Lung (tissue), 12 donors: ENCODE measurements around the gene MUC5B. TPM values are rescaled to one million over a fixed set of nuclear protein-coding genes. Genes with fewer than 3 reads are reported as not detected.

Experiments used
- ATAC-seq: fragments of 200-7000 bp; cut with Tn5 transposase; one replicate; pipeline ENCODE4 v1.9.1; 2020; ENCODE audit warnings: moderate number of reproducible peaks; ENCODE audit not compliant: insufficient read depth, low FRiP score
- DNase-seq, 3 donors: peaks; one replicate each; pipeline ENCODE4 v3.0.0-alpha.2; 2013 to 2017
- H3K27ac ChIP-seq, 2 donors: one replicate each; pipeline ENCODE4 v1.5.1; 2013; ENCODE audit warnings: mild to moderate bottlenecking in 2 of 2, moderate library complexity in 2 of 2, control low read depth in 1 of 2, inconsistent platforms in 1 of 2, low read depth in 1 of 2, low read length in 1 of 2
- H3K27me3 ChIP-seq, 3 donors: one replicate each; pipeline ENCODE4 v1.5.1; 2013; ENCODE audit warnings: low read length in 2 of 3; ENCODE audit not compliant: control insufficient read depth in 3 of 3, insufficient read depth in 3 of 3
- H3K36me3 ChIP-seq, 4 donors: one replicate each; pipeline ENCODE4 v1.5.1; 2013; ENCODE audit warnings: low read length in 4 of 4, mild to moderate bottlenecking in 1 of 4, moderate library complexity in 1 of 4; ENCODE audit not compliant: control insufficient read depth in 4 of 4, insufficient read depth in 4 of 4
- H3K4me1 ChIP-seq, 5 donors: one replicate each; pipeline ENCODE4 v1.5.1; 2013; ENCODE audit warnings: low read length in 5 of 5, mild to moderate bottlenecking in 2 of 5, moderate library complexity in 1 of 5; ENCODE audit not compliant: control insufficient read depth in 5 of 5, insufficient read depth in 5 of 5
- H3K4me3 ChIP-seq: one replicate; pipeline ENCODE4 v1.5.1; 2013; ENCODE audit warnings: mild to moderate bottlenecking, control low read depth, moderate library complexity
- H3K9ac ChIP-seq, 2 donors: one replicate each; pipeline ENCODE4 v1.5.1; 2013; ENCODE audit warnings: low read length in 2 of 2, control low read depth in 1 of 2; ENCODE audit not compliant: insufficient read depth in 1 of 2
- H3K9me3 ChIP-seq, 4 donors: one replicate each; pipeline ENCODE4 v1.5.1; 2013; ENCODE audit warnings: low read length in 3 of 4, mild to moderate bottlenecking in 1 of 4, moderate library complexity in 1 of 4; ENCODE audit not compliant: control insufficient read depth in 4 of 4, insufficient read depth in 3 of 4
- CTCF ChIP-seq: IDR thresholded peaks from 2 replicates; pipeline ENCODE4 v1.5.1; 2012; ENCODE audit warnings: mild to moderate bottlenecking; ENCODE audit errors: control extremely low read depth, extremely low read depth
- WGBS, 2 donors: extraction: QIAGEN DNeasy Blood & Tissue Kit; methylation state at CpG; one replicate each; pipeline ENCODE4 v1.1.7; 2013; 5-methylcytosine and 5-hydroxymethylcytosine counted together
- polyA plus RNA-seq, 2 donors: library from polyadenylated mRNA; stranded (reverse); fragments of 200-250 nt; gene quantifications; one replicate each; pipeline ENCODE4 v1.2.1, GENCODE V29; 2013
- total RNA-seq, 2 donors: library from RNA; depleted of rRNA in 1 of 2; stranded (reverse); fragments of >200 nt in 1 of 2; gene quantifications; one replicate each; pipeline ENCODE4 v1.2.1, GENCODE V29; 2014 to 2021
- donor health status: control.
- donor health status: control.
- donor health status: Bipolar disorder and iron deficiency.
- donor health status: healthy.
- donor health status: DM: yes; HTN: yes; CAD: no.

MUC5B gene
- total and polyA plus RNA-seq, 4 donors = 5.6 to 181 (median 28.2) TPM

DNA sequence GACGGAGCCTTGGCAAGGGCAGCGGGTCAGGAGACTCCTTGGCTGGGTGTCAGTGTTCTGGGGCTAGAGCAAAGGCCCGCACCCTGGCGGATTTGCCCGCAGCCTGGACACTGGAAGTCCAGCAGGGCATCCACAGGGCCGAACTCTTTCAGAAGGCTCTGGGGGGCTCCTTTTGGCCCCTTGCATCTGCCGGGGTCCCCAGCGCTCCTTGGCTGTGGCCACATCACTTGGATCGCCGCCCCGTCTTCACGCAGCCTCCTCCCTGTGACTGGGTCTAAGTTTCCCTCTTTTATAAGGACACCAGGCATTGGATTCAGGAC is 45.1 kb upstream of the MUC5B start:
- ATAC-seq = no peak
- TF ChIP-seq CTCF = no peak
- H3K27ac ChIP-seq = no peak overlapping the region
- H3K9ac ChIP-seq = no peak overlapping the region
- no peak for DNase-seq
- no peaks in the 10 kb centered on the region for H3K4me1 ChIP-seq
- no peaks in the 10 kb centered on the region for H3K9me3 ChIP-seq
- WGBS, 2 donors = 86 to 89% methylated on average over 12 of the region's 12 CpGs
- H3K36me3 ChIP-seq = no peaks in the 10 kb centered on the region
- no peaks in the 10 kb centered on the region for H3K27me3 ChIP-seq
- no peak overlapping the region for H3K4me3 ChIP-seq

DNA sequence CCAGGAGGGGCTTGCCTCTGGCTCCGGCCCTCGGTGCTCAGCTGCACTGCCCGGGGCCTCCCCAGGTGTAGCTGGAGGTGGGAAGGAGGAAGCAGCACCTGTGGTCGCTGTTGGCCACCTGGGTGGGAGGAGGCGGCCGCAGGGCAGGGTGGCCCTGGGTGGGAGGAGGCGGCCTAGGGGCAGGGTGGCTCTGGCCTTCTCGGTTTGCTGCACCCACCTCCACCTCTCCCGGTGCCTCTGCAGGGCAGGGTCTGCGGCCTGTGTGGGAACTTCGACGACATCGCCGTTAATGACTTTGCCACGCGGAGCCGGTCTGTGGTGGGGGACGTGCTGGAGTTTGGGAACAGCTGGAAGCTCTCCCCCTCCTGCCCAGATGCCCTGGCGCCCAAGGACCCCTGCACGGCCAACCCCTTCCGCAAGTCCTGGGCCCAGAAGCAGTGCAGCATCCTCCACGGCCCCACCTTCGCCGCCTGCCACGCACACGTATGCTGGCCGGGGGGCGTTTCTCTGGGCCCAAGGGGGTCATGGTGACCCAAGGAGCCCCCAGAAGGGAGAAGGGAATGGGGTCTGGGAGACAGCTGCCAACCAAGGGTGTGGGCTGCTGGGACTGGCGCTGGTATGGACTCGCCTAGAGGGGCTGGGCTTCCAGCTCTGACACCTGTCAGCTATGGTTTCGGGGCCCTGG is 44.5 kb upstream of the MUC5B start:
- DNase-seq (no peak), ATAC-seq (no peak)
- H3K27ac ChIP-seq = no peak overlapping the region
- WGBS, 2 donors = 86 to 94% methylated on average over 25 to 31 of the region's 31 CpGs
- no peaks in the 10 kb centered on the region for H3K27me3 ChIP-seq
- H3K4me1 ChIP-seq = no peaks in the 10 kb centered on the region
- no peak for TF ChIP-seq CTCF
- H3K36me3 ChIP-seq = no peaks in the 10 kb centered on the region
- H3K4me3 ChIP-seq = no peak overlapping the region
- no peaks in the 10 kb centered on the region for H3K9me3 ChIP-seq
- no peak overlapping the region for H3K9ac ChIP-seq

- WGBS, 2 donors = 88 to 95% methylated on average over 29 of the region's 29 CpGs
- ATAC-seq = no peak
- H3K36me3 ChIP-seq = no peaks in the 10 kb centered on the region
- H3K27me3 ChIP-seq = no peaks in the 10 kb centered on the region
- H3K4me1 ChIP-seq = no peaks in the 10 kb centered on the region
- TF ChIP-seq CTCF = no peak
- no peak overlapping the region for H3K4me3 ChIP-seq
- no peak for DNase-seq
- no peak overlapping the region for H3K9ac ChIP-seq
- no peaks in the 10 kb centered on the region for H3K9me3 ChIP-seq
- H3K27ac ChIP-seq = no peak overlapping the region
Observed at GRCh38 chr11:1178906-1179305, 44.0 kb upstream of the MUC5B start.

- ATAC-seq (no peak), DNase-seq (no peak)
- 82 to 87% methylated on average over 13 to 17 of the region's 17 CpGs for WGBS, 2 donors
- Histone ChIP-seq H3K9me3 (no peaks in the 10 kb centered on the region), H3K36me3 (no peaks in the 10 kb centered on the region), H3K9ac (no peak overlapping the region), H3K4me1 (no peaks in the 10 kb centered on the region), H3K27ac (no peak overlapping the region), H3K4me3 (no peak overlapping the region), H3K27me3 (no peaks in the 10 kb centered on the region)
- no peak for TF ChIP-seq CTCF
Observed at GRCh38 chr11:1179641-1180040, 43.2 kb upstream of the MUC5B start.
